ENCODE measurements around the gene CTNNA3.

The CTNNA3 gene

DNA sequence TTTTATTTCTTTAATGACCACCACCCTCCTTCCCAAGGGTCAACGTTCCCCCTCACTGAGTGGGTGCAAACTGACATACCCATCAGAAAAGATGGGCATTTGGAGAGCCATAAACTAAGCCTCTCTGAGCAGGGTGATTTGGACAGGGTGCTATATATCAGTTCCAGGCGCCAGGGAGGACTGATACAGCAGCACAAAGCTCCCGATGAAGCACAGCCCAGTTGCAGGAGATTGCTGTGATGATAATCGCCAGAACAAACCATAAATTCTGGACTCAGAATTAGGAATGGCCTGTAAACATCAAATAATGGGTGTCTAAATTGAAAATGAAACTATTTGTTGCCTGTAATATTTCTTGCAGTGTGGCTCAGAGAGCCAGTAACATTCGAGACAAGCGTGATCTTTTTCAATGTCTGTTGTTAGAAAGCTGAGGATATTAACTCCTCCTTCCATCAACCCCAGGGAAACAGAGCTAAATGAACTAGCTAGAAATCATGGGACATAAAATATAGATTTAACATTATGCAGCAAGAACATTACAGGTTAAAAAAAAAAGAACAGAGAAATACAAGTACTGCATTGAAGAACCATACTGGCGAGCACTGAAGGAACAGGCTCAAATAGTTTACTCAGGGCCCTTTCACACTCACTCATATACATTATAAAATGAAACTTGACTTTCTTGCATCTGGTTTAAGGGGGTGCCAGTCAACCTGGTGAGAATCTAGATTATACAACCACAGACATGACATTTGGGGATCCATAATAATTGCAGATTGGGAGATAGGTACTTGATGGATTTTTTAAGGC, 907.6 kb downstream of the CTNNA3 start:
- ChIA-PET POLR2A (no interaction called here), CTCF (no interaction called here)
- no peaks in the 10 kb centered on the region for H3K36me3 ChIP-seq (ENCODE audit: control insufficient read depth in 2 of 2, insufficient read depth in 1 of 2, low read length in 2 of 2)
- H3K27ac ChIP-seq (ENCODE audit: extremely low read depth, low read depth, low read length) = no peak overlapping the region
- no peaks in the 10 kb centered on the region for H3K9me3 ChIP-seq (ENCODE audit: control insufficient read depth, insufficient read depth, low read depth, low read length)
- no peak for TF ChIP-seq ZNF837 (tag by site-specific recombination; IDR thresholded peaks at IDR 0.05)
- TF ChIP-seq ZNF140 (tag by site-specific recombination; IDR thresholded peaks at IDR 0.05) = no peak
- no peak for TF ChIP-seq ZFP69B (tag by site-specific recombination; IDR thresholded peaks at IDR 0.05)
- TF ChIP-seq EGR2 (tag by site-specific recombination; IDR thresholded peaks at IDR 0.05; ENCODE audit: low read depth) = no peak
- no peak for TF ChIP-seq ZNF169 (tag by site-specific recombination; IDR thresholded peaks at IDR 0.05)
- no peak for TF ChIP-seq HOXC10 (CRISPR knock-in tag; IDR thresholded peaks at IDR 0.05)
- TF ChIP-seq, protein P1, sequence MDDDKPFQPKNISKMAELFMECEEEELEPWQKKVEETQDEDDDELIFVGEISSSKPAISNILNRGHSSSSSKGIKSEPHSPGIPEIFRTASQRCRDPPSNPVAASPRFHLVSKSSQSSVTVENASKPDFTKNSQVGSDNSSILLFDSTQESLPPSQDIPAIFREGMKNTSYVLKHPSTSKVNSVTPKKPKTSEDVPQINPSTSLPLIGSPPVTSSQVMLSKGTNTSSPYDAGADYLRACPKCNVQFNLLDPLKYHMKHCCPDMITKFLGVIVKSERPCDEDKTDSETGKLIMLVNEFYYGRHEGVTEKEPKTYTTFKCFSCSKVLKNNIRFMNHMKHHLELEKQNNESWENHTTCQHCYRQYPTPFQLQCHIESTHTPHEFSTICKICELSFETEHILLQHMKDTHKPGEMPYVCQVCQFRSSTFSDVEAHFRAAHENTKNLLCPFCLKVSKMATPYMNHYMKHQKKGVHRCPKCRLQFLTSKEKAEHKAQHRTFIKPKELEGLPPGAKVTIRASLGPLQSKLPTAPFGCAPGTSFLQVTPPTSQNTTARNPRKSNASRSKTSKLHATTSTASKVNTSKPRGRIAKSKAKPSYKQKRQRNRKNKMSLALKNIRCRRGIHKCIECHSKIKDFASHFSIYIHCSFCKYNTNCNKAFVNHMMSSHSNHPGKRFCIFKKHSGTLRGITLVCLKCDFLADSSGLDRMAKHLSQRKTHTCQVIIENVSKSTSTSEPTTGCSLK (tag by site-specific recombination; IDR thresholded peaks at IDR 0.05) = no peak
- TF ChIP-seq ZNF416 (tag by site-specific recombination; IDR thresholded peaks at IDR 0.05) = no peak
- TF ChIP-seq ZNF311 (tag by site-specific recombination; IDR thresholded peaks at IDR 0.05; ENCODE audit: borderline replicate concordance) = no peak
- no peak for TF ChIP-seq ZNF155 (tag by site-specific recombination; IDR thresholded peaks at IDR 0.05)
- no peak for TF ChIP-seq IKZF3 (tag by site-specific recombination; IDR thresholded peaks at IDR 0.05)
- no peak for TF ChIP-seq ZXDB (tag by site-specific recombination; IDR thresholded peaks at IDR 0.05)
- TF ChIP-seq, protein P2, sequence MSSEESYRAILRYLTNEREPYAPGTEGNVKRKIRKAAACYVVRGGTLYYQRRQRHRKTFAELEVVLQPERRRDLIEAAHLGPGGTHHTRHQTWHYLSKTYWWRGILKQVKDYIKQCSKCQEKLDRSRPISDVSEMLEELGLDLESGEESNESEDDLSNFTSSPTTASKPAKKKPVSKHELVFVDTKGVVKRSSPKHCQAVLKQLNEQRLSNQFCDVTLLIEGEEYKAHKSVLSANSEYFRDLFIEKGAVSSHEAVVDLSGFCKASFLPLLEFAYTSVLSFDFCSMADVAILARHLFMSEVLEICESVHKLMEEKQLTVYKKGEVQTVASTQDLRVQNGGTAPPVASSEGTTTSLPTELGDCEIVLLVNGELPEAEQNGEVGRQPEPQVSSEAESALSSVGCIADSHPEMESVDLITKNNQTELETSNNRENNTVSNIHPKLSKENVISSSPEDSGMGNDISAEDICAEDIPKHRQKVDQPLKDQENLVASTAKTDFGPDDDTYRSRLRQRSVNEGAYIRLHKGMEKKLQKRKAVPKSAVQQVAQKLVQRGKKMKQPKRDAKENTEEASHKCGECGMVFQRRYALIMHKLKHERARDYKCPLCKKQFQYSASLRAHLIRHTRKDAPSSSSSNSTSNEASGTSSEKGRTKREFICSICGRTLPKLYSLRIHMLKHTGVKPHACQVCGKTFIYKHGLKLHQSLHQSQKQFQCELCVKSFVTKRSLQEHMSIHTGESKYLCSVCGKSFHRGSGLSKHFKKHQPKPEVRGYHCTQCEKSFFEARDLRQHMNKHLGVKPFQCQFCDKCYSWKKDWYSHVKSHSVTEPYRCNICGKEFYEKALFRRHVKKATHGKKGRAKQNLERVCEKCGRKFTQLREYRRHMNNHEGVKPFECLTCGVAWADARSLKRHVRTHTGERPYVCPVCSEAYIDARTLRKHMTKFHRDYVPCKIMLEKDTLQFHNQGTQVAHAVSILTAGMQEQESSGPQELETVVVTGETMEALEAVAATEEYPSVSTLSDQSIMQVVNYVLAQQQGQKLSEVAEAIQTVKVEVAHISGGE (tag by site-specific recombination; conservative IDR thresholded peaks at IDR 0.05; ENCODE audit: low read depth) = no peak
- no peak for TF ChIP-seq ZNF555 (tag by site-specific recombination; conservative IDR thresholded peaks at IDR 0.05)
- TF ChIP-seq, protein P3, sequence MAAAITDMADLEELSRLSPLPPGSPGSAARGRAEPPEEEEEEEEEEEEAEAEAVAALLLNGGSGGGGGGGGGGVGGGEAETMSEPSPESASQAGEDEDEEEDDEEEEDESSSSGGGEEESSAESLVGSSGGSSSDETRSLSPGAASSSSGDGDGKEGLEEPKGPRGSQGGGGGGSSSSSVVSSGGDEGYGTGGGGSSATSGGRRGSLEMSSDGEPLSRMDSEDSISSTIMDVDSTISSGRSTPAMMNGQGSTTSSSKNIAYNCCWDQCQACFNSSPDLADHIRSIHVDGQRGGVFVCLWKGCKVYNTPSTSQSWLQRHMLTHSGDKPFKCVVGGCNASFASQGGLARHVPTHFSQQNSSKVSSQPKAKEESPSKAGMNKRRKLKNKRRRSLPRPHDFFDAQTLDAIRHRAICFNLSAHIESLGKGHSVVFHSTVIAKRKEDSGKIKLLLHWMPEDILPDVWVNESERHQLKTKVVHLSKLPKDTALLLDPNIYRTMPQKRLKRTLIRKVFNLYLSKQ (tag by site-specific recombination; IDR thresholded peaks at IDR 0.05; ENCODE audit: borderline replicate concordance) = no peak
- no peak for TF ChIP-seq ZNF280D (tag by site-specific recombination; IDR thresholded peaks at IDR 0.05)
- H3K4me1 ChIP-seq (ENCODE audit: control insufficient read depth, insufficient read depth, low read length) = no peaks in the 10 kb centered on the region
- H3K4me3 ChIP-seq (ENCODE audit: low read depth, low read length) = no peak overlapping the region
